ENCODE measurements around the gene PRRX1.

PRRX1 gene

DNA sequence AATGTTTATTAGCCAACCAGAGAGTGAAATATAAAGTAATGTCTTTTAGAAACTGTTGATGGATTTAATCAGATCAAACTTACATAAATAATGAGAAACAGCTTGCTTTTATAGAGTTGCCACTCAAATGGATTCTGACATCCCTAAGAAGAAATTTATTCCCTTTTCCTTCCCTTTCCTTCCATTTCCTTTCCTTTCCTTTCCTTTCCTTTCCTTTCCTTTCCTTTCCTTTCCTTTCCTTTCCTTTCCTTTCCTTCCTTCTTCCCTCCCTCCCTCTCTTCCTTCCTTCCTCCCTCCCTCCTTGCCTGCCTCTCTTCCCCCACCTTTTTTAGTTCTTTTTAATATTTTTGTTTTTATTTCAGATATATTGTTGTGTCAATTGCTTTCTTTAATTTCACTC, 27.3 kb downstream of the PRRX1 start:
- DNase-seq (ENCODE audit: low spot score): no peak

DNA sequence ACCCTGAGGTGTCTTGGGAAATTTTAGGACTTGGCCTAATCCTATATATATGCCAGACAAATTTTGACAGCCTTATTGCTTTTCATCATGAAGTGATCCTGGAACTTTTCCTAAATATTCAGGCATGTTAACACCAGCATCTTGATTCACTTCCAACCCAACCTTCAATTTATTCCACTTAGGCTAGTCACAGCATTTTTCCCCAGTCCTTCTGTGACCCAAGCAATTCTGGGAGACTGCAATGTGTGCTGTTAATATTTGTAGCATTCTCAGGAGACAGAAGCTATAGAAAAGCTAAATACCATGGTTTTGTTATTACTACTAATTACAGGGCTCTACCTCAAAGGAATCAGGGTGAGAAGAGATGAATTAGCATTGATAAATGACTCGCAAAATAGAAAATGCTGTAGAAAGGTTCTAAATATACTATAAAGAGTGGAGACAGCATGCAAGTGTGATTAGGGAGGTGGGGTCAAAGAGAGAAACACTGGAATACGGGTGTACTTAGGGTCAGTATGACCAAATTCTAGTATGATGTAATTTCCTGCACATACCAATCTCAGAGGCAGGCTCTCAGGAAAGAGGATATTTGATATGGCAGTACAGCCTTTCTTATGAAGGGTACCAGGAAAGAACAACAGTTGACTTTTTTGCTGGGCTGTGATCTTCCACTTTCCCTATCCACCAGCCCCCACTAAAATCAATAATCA, 29.1 kb downstream of the PRRX1 start:
- no peak for DNase-seq (ENCODE audit: low spot score)

DNA sequence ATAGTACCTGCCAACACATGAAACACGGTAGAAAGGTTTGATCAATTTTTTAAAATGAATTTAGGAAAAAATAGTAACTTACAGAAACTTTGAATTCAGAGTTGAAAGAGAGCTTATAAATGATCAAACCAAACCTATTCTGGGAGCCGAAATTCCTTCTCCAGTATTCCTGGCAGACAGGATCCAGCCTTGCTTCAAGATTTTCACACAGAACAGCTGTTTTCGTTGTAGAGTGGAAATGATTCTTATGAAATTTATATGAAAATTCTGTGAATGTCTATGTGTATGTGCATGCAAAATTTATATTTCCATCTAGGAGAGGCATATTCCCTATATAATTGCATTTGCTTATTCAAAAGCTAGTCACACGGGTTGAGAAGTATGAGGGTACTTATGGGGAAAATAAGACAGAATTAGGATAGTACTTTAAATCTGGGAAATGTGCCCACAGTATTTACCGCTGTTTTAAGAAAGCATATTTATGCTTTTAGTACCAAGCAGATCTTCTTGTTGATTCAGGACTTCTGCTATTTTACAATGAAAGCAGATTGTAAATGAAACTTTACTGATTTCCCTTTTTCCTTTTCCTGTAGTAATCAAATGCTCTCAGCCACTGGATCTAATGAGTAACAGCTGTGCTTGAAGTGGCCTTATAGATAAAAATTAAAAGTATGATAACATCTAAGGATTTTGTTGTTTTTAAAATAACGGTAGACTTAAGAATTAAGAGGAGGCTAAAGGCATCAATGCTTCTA, 30.4 kb downstream of the PRRX1 start:
- no peak for DNase-seq (ENCODE audit: low spot score)

DNA sequence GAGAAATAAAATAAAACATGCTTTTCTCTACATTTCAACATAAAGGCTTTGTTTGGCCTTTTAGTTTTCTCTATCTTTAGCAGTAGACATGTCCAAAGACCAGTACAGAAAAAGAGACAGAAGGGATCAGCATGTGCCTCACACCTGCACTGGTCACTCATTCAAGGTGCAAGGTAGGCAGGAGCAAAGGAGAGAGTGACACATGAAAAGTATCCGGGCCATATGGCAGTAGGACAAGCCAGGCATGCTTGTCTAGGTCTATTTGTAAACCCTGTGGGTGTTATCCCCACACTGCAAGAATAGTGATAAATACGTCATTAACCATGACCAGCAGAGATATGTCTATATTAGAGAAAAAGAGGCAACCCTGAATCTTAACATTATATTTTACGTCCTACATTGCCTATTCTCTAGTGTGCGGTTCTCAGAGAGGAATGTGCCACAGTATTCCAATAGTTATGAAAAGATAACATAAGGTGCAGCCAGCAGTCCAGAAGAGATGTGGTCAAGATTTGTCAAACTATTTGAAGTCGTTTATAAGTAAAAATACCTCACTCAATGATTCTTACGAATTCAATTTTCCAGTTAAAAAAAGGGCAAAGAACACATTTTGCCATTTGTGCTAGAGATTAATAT, 32.1 kb downstream of the PRRX1 start:
- DNase-seq (ENCODE audit: low spot score): no peak

DNA sequence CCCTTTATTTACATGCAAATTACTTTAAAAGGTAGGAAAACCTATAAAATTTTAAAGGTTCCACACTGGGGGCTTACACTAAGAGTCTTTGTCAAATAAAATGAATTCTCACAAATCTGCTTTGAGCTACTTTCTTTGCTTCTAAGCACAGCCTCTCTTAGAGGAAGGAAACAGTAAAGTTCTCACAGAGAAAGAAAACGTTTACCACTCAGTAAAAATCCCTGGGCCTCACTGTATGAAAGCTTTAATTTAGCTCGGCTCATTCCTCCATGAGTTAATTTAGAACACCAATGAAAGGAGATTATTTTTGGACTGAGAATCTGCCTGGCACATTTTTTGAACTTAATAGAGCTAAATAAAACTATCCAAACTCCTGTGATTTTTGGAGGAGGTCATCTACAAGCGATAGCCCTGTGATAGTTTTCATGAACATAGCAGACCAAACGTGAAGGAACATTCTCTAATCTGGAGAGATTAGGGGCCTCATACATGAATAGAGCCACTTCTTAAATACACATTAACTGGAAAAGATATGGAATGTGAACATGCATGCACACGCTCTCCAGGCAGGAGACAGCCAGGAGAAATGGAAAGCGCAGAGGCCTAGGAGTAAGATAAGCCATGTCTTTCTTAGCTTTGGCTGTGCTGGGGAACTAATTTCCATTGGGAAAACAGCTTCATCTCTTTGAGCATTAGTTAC, 32.8 kb downstream of the PRRX1 start:
- DNase-seq (ENCODE audit: low spot score): no peak

DNA sequence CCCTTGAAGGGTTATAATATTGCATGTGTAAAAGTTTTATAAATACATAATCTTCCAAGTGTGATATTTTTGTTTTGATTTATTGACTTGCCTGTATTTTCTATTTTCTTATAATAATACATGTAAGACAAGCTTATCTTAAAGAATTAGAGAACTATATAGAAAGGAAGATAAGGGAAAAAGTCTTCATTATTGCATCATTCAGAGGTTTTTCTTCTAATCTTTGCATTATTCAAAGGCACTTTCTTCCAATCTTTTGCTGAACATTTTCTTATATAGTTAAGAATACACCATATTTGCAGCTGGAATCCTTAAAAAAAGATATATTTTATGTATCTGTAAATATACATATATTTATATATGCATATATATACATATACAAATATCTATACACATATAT, 33.4 kb downstream of the PRRX1 start:
- DNase-seq (ENCODE audit: low spot score): no peak

DNA sequence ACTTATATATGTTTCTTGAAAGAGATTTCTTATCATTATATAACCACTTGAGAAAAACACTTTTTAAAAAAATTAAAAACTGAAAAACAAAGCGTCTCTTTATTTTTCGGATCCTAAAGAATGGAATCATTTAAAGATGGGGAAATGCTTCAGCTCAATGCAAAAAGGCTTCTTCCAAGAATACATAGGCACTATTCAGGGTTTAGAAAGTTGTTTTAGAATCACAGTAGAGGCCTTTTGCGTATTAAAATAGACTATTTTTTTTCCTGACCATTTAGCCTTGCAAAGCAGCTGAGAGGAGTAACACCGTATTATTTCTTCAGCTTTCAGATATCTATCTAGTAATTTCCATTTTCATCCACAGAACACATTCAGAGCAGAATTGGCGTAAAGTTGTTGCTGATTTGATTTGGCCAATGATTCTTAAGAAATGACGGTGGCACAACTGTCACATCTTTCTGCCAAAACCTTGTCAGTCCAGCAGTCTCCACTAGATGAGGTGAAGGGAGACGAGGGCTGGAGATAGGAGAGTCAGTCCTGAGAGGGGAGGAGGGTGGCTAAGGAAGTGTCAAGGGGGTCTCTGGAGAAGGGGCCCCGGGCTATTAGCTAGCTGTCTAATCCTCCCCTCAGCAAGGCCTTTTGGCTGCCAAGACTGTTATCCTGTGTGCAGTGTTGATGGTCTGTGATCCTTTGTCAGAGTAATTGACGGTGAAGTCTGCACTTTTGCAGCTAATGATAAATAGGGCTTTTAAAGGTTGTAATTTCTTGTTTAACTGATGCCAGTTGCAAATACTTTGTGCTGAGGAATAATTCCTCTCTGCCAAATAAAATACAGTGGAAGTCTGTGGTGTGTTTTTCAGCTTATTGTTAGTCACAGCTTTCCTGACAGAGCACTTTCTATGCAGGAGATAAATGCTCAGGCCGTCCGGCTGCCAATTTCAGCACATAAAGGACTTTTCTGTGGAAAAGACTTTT, 34.7 kb downstream of the PRRX1 start:
- no peak for DNase-seq (ENCODE audit: low spot score)

DNA sequence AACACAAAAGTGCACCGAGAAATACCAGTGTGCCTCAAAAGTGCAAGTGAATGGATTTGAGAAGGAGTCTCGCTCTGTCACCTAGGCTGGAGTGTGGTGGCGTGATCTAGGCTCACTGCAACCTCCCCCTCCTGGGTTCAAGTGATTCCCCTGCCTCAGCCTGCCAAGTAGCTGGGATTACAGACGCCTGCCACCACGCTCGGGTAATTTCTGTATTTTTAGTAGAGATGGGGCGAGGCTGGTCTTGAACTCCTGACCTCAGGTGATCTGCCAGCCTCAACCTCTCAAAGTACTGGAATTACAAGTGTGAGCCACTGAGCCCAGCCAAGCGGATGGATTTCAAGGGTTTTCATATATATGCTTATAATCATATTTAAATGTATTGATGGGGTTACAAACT, 35.8 kb downstream of the PRRX1 start:
- DNase-seq (ENCODE audit: low spot score): no peak

DNA sequence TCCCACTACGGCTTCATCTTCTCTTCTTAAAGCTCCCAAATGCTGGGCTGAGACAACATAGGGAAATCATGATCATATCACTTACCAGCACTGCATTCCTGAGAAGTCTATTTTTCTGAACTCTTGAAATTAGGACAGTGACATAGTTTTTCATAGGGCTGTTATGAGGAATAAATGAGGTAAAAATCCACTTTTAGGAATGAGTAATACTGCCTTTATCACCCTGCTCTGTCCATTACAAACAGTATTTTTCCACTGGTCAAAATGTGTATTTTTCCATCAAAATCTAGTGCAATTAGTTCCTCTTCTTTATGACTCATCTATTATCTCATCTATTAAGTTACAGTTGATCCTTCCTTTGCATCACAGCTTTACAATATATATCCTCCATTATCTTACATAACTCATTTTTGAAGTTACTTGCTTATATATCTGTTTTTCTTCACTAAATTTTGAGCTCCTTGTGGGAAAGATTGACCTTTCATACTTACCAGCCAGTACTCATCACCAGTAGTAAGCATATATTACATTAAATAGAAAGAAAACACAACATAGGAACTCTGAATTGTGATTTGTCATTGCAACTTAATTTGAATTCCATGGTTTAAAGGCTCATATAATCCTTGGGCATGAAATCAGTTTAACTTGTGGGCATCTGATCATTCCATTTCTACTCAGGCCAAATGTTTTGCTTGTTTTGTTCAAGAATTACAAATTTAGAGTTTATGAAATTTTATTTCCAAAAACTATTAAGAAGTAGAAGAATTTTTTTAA, 37.1 kb downstream of the PRRX1 start:
- DNase-seq (ENCODE audit: low spot score): no peak

DNA sequence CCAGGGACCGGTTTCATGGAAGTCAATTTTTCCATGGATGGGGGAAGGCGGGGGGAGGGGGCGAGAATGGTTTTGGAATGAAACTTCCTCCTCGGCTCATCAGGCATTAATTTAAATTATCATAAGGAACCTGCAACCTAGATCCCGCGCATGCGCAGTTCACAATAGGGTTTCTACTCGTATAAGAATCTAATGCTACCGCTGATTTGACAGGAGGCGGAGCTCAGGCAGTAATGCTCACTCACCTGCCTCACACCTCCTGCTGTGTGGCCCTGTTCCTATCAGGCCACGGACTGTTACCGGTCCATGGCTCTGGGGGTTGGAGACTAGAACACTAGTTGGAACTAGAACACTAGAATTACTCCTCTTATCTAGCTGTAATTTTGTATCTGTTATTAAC, 38.0 kb downstream of the PRRX1 start:
- no peak for DNase-seq (ENCODE audit: low spot score)

DNA sequence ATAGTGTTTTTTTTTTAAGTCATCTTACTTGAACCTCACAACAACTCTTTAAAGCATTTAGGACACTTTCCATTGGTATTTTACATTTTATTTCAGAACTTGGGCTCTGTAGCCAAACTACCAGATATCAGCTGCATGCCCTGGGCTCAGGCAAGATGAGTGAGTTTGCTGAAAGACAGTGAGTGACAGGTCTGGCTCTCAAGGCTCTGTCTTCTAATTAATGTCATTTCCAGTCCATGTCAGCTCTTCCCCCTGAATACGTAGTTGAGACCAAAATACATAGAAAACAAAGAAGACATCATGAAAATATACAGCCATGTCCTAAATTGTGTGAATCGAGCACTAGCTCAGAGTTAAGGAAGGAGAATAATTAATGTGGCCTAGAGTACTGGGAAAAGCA, 39.7 kb downstream of the PRRX1 start:
- no peak for DNase-seq (ENCODE audit: low spot score)

DNA sequence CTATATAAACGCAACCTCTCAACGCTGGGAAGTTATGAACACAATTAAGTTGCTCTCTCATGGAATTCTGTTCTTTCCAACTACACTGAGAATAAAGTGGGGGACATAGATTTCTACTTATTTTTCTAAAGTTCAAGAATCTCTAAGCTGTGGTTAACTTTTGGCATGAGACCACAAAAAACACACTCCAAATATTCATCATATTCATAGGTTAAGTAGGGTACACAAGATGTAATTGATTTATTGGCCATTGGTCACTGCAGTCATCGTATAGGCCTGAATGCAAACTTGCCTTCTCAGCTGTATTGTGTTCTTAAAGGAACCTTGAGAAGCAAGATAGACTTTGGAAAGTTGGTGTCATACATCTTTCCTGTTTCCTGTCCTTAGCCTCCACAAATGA, 40.3 kb downstream of the PRRX1 start:
- no peak for DNase-seq (ENCODE audit: low spot score)

DNA sequence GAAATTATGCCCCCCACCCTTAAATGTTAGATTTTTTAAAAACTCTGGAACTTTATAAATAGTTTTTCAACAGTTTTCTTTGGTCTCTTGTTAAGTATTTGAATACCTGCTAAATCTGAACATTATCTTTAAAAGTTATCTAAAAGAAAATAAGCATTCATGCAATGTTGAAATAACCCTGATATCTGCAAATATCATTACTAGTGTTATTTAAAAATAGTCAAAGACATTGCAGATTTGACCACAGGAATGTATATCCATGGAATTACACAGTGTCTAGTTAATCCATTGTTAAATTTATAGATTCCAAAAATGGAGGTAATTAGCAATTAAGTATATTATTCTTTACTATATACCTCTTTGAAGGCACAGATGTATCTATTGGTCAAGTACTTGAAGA, 42.0 kb downstream of the PRRX1 start:
- DNase-seq (ENCODE audit: low spot score): no peak

DNA sequence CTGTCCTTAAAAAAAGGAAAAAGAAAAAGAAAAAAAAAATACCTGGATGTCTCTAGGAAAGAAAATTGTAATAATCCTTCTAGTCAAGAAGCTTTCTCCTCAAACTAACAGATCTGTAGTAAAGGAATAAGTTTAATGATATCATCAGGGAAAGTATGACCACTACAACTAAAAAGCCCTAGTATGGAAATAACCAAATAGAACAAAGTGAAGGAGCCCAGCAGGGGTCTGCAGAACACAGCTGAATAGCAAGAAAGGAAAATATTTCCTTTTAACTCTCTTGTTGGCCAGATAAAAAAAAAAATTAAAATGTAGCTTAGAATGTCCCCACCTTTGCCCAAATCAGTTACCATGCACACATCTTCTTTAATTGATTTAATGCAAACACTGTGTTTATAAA, 43.2 kb downstream of the PRRX1 start:
- DNase-seq (ENCODE audit: low spot score): no peak

DNA sequence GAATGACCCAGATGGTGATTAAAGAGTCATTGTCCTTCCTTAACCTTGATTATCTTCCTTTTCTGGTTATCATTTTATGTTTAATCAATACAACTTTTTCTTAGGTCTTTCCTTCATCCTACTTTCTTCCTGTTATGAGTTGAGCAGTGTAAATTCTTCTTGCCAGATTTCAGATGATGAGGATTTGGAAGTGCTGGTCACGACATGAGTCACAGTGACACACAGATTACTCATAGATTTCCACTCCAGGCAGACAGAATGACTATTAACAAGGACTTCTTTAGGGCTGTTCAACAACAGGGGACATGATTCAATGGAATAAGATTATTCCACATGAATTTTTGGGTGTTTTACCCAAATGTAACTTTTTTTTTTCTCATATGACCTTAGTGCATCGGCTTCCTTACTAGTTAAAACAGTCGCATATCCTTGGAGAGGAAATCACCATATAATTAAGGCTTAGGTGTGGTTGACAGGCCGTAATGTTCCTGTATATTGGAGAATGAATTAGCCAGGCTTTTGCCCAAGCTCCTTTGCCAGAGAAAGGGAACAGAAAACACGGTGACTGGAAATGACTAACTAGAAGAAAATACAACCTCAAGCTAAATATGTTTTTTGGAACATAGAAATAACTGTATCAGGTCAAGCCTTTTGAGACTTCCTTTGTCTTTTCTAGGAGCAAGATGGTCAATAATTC, 44.2 kb downstream of the PRRX1 start:
- no peak for DNase-seq (ENCODE audit: low spot score)

DNA sequence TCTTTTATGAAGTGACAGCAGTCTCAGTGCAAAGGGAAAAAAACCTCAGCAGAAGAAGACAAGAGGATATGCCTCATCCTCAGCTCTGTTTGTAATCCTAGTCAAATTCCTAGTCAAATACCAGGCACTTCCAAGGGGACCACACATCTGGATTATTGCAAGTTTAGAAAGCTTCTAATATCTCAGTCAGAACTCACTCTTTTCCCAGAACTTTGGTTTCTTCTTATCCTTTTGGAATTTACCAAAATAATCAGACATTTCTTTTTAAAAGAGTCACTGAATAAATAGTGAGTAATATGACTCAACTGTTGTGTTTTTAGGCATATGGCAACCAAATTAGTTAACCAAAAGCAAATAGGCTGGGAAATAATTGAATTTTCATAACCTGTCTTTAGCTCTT, 47.8 kb downstream of the PRRX1 start:
- no peak for DNase-seq (ENCODE audit: low spot score)

DNA sequence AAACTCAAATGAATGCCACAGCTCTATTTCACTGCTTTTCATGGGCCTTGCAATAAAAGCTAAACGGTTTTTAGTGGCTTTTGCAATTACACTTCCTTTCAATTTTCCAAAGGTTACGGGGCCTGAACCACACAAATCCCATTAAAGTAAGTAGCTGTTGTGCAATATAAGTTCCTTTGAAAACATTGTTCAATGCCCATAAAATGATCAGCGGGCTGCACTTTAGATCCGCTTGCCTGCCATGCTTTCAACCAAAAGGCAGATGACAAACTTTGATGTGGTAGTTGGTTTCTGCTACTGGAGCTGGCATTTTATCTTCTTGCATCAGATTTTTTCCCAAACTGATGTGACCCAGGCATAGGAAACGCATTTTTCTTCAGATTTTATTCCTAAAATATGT, 50.2 kb downstream of the PRRX1 start:
- no peak for DNase-seq (ENCODE audit: low spot score)

DNA sequence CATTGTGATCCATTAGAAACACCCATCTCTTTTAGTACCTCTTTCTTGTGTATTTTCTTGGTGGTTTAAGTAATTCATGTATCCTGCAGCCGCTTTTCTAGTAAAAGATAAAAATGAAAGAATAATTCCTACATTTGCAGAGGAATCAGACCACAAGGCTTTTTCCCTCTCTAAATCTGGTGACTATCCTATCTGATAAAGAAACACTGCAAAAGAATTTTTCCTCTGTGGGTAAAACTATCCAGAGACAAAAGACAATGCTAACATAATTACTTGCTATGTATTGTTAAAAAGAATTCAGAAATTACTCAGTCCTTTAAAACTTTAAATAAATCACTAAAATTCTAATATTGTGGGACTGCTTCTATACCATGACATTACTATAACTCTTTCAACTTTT, 51.0 kb downstream of the PRRX1 start:
- DNase-seq (ENCODE audit: low spot score): no peak

DNA sequence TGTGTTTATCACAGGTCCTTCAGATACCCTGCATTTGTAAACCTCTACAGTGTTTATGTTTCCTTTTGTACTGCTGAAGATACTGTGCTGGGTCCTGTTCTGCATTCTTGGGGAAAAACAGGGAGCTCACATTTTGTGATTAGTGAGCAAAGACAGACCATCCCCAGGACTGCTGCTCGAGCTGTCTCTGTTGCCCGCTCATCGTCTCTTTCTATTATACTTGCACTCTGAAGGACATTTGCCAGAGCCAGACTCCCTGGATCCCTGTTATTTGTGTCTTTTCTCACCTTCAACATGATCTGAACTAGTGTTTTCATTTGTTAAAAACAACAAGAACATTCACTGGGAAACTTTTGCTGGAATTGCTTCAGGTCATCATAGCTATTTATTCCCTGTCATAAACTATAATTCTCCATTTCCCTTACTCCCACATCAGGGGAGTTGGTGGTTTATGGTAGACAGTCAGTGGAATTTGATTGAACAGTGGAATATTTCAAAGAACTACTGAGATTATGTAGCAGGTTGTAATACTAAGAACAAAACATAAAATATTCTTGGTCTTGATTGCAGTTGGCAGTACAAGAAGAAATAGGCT, 53.0 kb downstream of the PRRX1 start:
- no peak for DNase-seq (ENCODE audit: low spot score)

DNA sequence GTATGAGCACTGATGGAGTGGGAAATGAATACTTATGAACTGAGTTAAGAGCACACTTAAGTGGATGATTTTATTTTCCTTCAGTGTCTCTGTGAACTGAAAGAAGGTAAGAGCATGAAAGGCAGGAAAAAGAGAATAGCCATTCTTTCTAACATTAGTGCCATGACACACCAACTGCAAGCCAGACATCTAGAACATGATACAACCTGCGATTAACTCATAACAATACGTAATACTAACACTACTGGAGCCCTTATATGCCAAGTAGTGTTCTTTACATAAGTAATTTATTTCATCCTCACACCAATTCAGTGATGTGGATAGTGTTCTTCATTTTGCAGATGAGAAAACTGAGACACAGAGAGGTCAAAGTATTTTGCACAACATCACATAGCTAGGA, 56.7 kb downstream of the PRRX1 start:
- DNase-seq (ENCODE audit: low spot score): no peak

All from CD4-positive, alpha-beta T cell treated with Interleukin-15 for 4 hours (primary cell).